A673 (cell line): ENCODE data around the gene COG8.

ENCODE experiments used
- EZH2 ChIP-seq: fragments of 200-600 bp; sonication (generic); IDR thresholded peaks from 2 replicates; pipeline ENCODE4 v1.6.1; 2017; ENCODE audit warnings: borderline replicate concordance, low read depth, mild to moderate bottlenecking, mixed read lengths, antibody characterized with exemption, low read length; ENCODE audit not compliant: poor library complexity, severe bottlenecking
- TF ChIP-seq, protein P1 (sequence below): fragments of 300-800, 200-600 bp; sonication (generic); conservative IDR thresholded peaks from 2 replicates; pipeline ENCODE4 v1.5.1; 2017; ENCODE audit warnings: low read depth, mild to moderate bottlenecking, antibody characterized with exemption, low read length, moderate library complexity, mixed read lengths

DNA sequence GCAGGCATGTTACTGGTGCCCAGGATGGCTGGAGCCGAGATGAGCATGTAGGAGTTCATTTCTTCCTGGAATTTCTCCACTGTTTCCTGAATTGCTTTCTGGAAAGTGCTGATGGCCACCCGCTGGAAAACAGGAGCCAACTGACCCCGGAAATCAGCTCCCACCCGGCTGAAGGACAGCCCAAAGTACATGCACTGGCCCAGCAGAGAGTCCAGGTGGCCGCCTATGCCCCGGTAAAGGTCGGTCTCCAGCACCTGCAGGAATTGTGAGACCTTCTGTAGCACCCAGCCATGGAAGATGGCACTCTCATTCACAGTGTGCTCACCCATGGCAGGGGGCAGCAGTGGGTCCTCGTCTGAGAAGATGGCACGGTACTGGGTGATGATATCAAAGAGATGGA lies 4.7 kb downstream of the COG8 start:
- TF ChIP-seq, protein P1, sequence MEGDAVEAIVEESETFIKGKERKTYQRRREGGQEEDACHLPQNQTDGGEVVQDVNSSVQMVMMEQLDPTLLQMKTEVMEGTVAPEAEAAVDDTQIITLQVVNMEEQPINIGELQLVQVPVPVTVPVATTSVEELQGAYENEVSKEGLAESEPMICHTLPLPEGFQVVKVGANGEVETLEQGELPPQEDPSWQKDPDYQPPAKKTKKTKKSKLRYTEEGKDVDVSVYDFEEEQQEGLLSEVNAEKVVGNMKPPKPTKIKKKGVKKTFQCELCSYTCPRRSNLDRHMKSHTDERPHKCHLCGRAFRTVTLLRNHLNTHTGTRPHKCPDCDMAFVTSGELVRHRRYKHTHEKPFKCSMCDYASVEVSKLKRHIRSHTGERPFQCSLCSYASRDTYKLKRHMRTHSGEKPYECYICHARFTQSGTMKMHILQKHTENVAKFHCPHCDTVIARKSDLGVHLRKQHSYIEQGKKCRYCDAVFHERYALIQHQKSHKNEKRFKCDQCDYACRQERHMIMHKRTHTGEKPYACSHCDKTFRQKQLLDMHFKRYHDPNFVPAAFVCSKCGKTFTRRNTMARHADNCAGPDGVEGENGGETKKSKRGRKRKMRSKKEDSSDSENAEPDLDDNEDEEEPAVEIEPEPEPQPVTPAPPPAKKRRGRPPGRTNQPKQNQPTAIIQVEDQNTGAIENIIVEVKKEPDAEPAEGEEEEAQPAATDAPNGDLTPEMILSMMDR, result no peak
- no peak for TF ChIP-seq EZH2
